T-helper 1 cell treated with Interleukin-12 subunit alpha and Interleukin-12 subunit beta and Interleukin-4 antibody, amounts not matched to agents 30 μg/mL and 1 μg/mL, for 36 hours (primary cell): ENCODE measurements around the gene DNAL1.

Source experiments
- H3K27ac Mint-ChIP-seq: one replicate; pipeline ENCODE4 v1.8.0; 2021; ENCODE audit warnings: mild to moderate bottlenecking, mixed read lengths
- H3K27me3 Mint-ChIP-seq: one replicate; pipeline ENCODE4 v1.8.0; 2021; ENCODE audit warnings: low read depth, mixed read lengths
- H3K36me3 Mint-ChIP-seq: one replicate; pipeline ENCODE4 v1.8.0; 2021; ENCODE audit warnings: low read depth, mixed read lengths
- H3K4me1 Mint-ChIP-seq: one replicate; pipeline ENCODE4 v1.8.0; 2021; ENCODE audit warnings: low read depth, mixed read lengths
- H3K4me3 Mint-ChIP-seq: one replicate; pipeline ENCODE4 v1.8.0; 2021; ENCODE audit warnings: mild to moderate bottlenecking, moderate library complexity, mixed read lengths
- H3K9me3 Mint-ChIP-seq: one replicate; pipeline ENCODE4 v1.8.0; 2021; ENCODE audit warnings: mixed read lengths

DNAL1 gene

GRCh38 chr14:73663548-73664212, 18.9 kb downstream of the DNAL1 start:
- Mint-ChIP-seq H3K36me3 (peaks cover 9% of the 10 kb centered on the region), H3K4me3 (no peak overlapping the region), H3K9me3 (no peaks in the 10 kb centered on the region), H3K27me3 (no peaks in the 10 kb centered on the region), H3K27ac (no peak overlapping the region), H3K4me1 (no peaks in the 10 kb centered on the region)

GRCh38 chr14:73665130-73665529, 20.3 kb downstream of the DNAL1 start:
- no peaks in the 10 kb centered on the region for H3K4me1 Mint-ChIP-seq
- no peaks in the 10 kb centered on the region for H3K9me3 Mint-ChIP-seq
- H3K27ac Mint-ChIP-seq: no peak overlapping the region
- no peaks in the 10 kb centered on the region for H3K27me3 Mint-ChIP-seq
- no peak overlapping the region for H3K4me3 Mint-ChIP-seq
- H3K36me3 Mint-ChIP-seq: peaks cover 9% of the 10 kb centered on the region

- H3K4me3 Mint-ChIP-seq: no peak overlapping the region
- no peaks in the 10 kb centered on the region for H3K4me1 Mint-ChIP-seq
- H3K9me3 Mint-ChIP-seq: no peaks in the 10 kb centered on the region
- peaks cover 7% of the 10 kb centered on the region for H3K36me3 Mint-ChIP-seq
- no peak overlapping the region for H3K27ac Mint-ChIP-seq
- H3K27me3 Mint-ChIP-seq: no peaks in the 10 kb centered on the region
Measured at GRCh38 chr14:73666583-73666982, 21.8 kb downstream of the DNAL1 start.

GRCh38 chr14:73667854-73668253, 23.1 kb downstream of the DNAL1 start:
- Mint-ChIP-seq H3K27me3 (no peaks in the 10 kb centered on the region), H3K36me3 (peaks cover under 1% of the 10 kb centered on the region), H3K9me3 (no peaks in the 10 kb centered on the region), H3K27ac (no peak overlapping the region), H3K4me1 (no peaks in the 10 kb centered on the region), H3K4me3 (no peak overlapping the region)

- Mint-ChIP-seq H3K4me3 (no peak overlapping the region), H3K27ac (no peak overlapping the region), H3K36me3 (peaks cover 1% of the 10 kb centered on the region)
Measured at GRCh38 chr14:73674986-73675385, 30.2 kb downstream of the DNAL1 start.

DNA sequence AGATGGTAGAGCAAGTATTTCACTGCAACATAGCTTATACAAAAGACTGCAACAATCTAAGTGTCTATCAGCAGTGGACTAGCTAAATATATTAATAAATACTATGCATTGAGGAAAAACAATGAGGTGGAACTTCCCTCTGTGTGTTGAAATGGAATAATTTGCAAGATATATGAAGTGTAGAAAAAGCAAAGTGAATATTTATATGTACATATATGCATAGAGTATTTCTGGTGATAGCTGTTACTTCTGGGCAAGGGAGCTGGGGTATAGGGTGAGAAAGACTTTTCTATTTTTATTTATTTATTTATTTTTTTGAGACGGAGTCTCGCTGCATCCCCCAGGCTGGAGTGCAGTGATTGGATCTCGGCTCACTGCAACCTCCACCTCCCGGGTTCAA, 33.9 kb downstream of the DNAL1 start:
- Mint-ChIP-seq H3K27me3 (no peaks in the 10 kb centered on the region), H3K36me3 (peaks cover 1% of the 10 kb centered on the region), H3K9me3 (no peaks in the 10 kb centered on the region), H3K4me1 (no peaks in the 10 kb centered on the region), H3K27ac (no peak overlapping the region), H3K4me3 (no peak overlapping the region)

More at GRCh38 chr14:73674986-73675385, 30.2 kb downstream of the DNAL1 start:
- H3K9me3 Mint-ChIP-seq: no peaks in the 10 kb centered on the region
- no peaks in the 10 kb centered on the region for H3K27me3 Mint-ChIP-seq
- H3K4me1 Mint-ChIP-seq: no peaks in the 10 kb centered on the region

GRCh38 chr14:73680821-73681220, 36.0 kb downstream of the DNAL1 start:
- H3K36me3 Mint-ChIP-seq: no peaks in the 10 kb centered on the region
- H3K4me1 Mint-ChIP-seq: no peaks in the 10 kb centered on the region
- no peaks in the 10 kb centered on the region for H3K27me3 Mint-ChIP-seq
- H3K27ac Mint-ChIP-seq: no peak overlapping the region
- no peak overlapping the region for H3K4me3 Mint-ChIP-seq
- H3K9me3 Mint-ChIP-seq: no peaks in the 10 kb centered on the region

GRCh38 chr14:73684627-73685026, 39.8 kb downstream of the DNAL1 start:
- Mint-ChIP-seq H3K27ac (no peak overlapping the region), H3K36me3 (no peaks in the 10 kb centered on the region), H3K4me3 (no peak overlapping the region), H3K4me1 (no peaks in the 10 kb centered on the region), H3K9me3 (no peaks in the 10 kb centered on the region), H3K27me3 (no peaks in the 10 kb centered on the region)

GRCh38 chr14:73685328-73685727, 40.5 kb downstream of the DNAL1 start:
- Mint-ChIP-seq H3K4me3 (no peak overlapping the region), H3K36me3 (no peaks in the 10 kb centered on the region), H3K9me3 (no peaks in the 10 kb centered on the region), H3K4me1 (no peaks in the 10 kb centered on the region), H3K27ac (no peak overlapping the region), H3K27me3 (no peaks in the 10 kb centered on the region)

DNA sequence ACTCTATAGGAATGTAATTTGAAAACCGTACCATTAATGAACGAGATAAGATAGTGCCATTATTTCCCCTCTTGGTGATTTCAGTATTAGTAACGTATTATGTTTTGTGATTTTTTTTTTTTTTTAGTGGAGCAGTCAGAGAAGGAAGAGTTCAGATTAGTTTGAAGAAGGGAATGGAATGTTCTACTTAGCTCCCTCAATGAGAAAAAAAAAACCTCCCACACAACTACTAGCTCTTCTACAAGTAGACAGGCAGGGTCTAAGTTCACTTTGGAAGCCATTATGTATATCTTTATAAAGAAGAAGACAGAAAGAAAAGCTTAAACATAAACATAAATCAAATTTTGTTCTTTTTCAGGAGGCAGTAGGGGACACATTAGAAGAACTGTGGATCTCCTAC, 42.1 kb downstream of the DNAL1 start:
- no peaks in the 10 kb centered on the region for H3K36me3 Mint-ChIP-seq
- H3K4me1 Mint-ChIP-seq: no peaks in the 10 kb centered on the region
- H3K4me3 Mint-ChIP-seq: no peak overlapping the region
- H3K9me3 Mint-ChIP-seq: no peaks in the 10 kb centered on the region
- H3K27me3 Mint-ChIP-seq: no peaks in the 10 kb centered on the region
- H3K27ac Mint-ChIP-seq: no peak overlapping the region

DNA sequence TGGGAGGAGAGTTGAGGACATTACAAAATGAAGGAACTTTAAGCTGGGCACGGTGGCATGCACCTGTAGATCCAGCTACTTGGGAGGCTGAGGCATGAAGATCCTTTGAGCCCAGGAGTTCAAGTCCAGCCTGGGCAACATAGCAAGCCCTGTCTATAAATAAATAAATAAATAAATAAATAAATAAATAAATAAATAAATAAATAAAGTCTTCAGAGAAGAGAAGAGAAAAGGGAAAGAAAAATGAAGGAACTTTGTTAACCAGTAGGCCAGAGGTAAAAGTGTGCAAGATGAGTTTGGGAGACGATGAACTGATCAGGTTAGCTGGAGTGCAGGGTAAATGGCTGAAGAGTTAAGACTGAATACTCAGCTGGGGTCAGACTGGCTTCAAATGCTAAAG, 49.3 kb downstream of the DNAL1 start:
- Mint-ChIP-seq H3K9me3 (no peaks in the 10 kb centered on the region), H3K4me1 (peaks cover 19% of the 10 kb centered on the region), H3K27ac (no peak overlapping the region), H3K4me3 (no peak overlapping the region), H3K36me3 (peaks cover 2% of the 10 kb centered on the region), H3K27me3 (no peaks in the 10 kb centered on the region)

- Mint-ChIP-seq H3K4me3 (no peak overlapping the region), H3K27ac (no peak overlapping the region), H3K4me1 (peaks cover 19% of the 10 kb centered on the region), H3K27me3 (no peaks in the 10 kb centered on the region), H3K9me3 (no peaks in the 10 kb centered on the region), H3K36me3 (peaks cover 2% of the 10 kb centered on the region)
Measured at GRCh38 chr14:73695082-73695481, 50.3 kb downstream of the DNAL1 start.

DNA sequence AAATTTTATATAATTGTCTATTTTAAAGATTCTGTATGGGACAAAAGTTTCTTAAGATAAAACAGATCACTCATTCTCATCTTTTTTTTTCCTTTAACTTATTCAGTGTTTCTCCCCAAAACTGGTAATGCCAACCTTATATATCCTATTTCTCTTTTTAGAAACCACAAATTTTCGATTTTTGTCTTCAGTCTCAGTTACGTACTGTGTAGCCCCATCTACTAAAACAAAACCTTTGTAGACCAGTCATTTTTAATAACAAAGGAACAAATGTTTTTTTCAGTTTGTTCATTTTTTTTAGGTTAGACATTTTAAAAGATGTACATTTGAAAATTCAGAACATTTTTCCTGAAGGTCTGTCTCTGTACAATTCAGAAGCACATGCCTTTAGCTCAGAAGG, 51.2 kb downstream of the DNAL1 start:
- H3K4me3 Mint-ChIP-seq: peak overlapping the region; percentile 14
- H3K36me3 Mint-ChIP-seq: peaks cover 2% of the 10 kb centered on the region
- peak overlapping the region; percentile 79 for H3K27ac Mint-ChIP-seq
- no peaks in the 10 kb centered on the region for H3K9me3 Mint-ChIP-seq
- H3K4me1 Mint-ChIP-seq: peaks cover 25% of the 10 kb centered on the region
- H3K27me3 Mint-ChIP-seq: no peaks in the 10 kb centered on the region

GRCh38 chr14:73696466-73697400, 51.9 kb downstream of the DNAL1 start:
- Mint-ChIP-seq H3K36me3 (peaks cover 2% of the 10 kb centered on the region), H3K27ac (peak overlapping the region; percentile 79), H3K9me3 (no peaks in the 10 kb centered on the region), H3K4me1 (peaks cover 25% of the 10 kb centered on the region), H3K4me3 (peak overlapping the region; percentile 14), H3K27me3 (no peaks in the 10 kb centered on the region)

- Mint-ChIP-seq H3K27me3 (peaks cover 4% of the 10 kb centered on the region), H3K4me3 (no peak overlapping the region), H3K9me3 (no peaks in the 10 kb centered on the region), H3K4me1 (peaks cover 25% of the 10 kb centered on the region), H3K36me3 (no peaks in the 10 kb centered on the region), H3K27ac (peak overlapping the region; percentile 23)
Measured at GRCh38 chr14:73700325-73700724, 55.5 kb downstream of the DNAL1 start.
